Activated naive CD8-positive, alpha-beta T cell treated with anti-CD3 and anti-CD28 coated beads, Interleukin-2, amount 50 U/mL, for 24 hours (primary cell): ENCODE results near the gene PHYHIPL.
"Not testable (repeated sequence)": the region's sequence is repeated elsewhere in the genome, so short reads cannot be mapped to it uniquely, and the experiment has no call there.

Source experiments
- ATAC-seq: fragments of 150-1000 bp; cut with Tn5 transposase; one replicate; pipeline ENCODE4 v1.10.0; 2021
- DNase-seq: peaks from one replicate; pipeline ENCODE4 v3.0.0; 2021
- H3K27ac Mint-ChIP-seq: one replicate; pipeline ENCODE4 v1.8.0; 2021; ENCODE audit warnings: mild to moderate bottlenecking, mixed read lengths
- H3K27me3 Mint-ChIP-seq: one replicate; pipeline ENCODE4 v1.8.0; 2021; ENCODE audit warnings: mixed read lengths
- H3K36me3 Mint-ChIP-seq: one replicate; pipeline ENCODE4 v1.8.0; 2021; ENCODE audit warnings: low read depth, mixed read lengths
- H3K4me1 Mint-ChIP-seq: one replicate; pipeline ENCODE4 v1.8.0; 2021; ENCODE audit warnings: mixed read lengths
- H3K4me3 Mint-ChIP-seq: one replicate; pipeline ENCODE4 v1.8.0; 2021; ENCODE audit warnings: mild to moderate bottlenecking, moderate library complexity, mixed read lengths
- H3K9me3 Mint-ChIP-seq: one replicate; pipeline ENCODE4 v1.8.0; 2021; ENCODE audit warnings: mixed read lengths

PHYHIPL gene

GRCh38 chr10:59175538-59176240 is 754 bp upstream of the PHYHIPL start:
- Mint-ChIP-seq H3K4me3 (no peak overlapping the region), H3K36me3 (peaks cover 2% of the 10 kb centered on the region), H3K9me3 (peaks cover 6% of the 10 kb centered on the region), H3K4me1 (peaks cover 3% of the 10 kb centered on the region), H3K27me3 (peaks cover 30% of the 10 kb centered on the region), H3K27ac (no peak overlapping the region)
- DNase-seq = no peak
- ATAC-seq = no peak

GRCh38 chr10:59177031-59177797 is 771 bp downstream of the PHYHIPL start:
- H3K4me1 Mint-ChIP-seq = peaks cover 3% of the 10 kb centered on the region
- no peak overlapping the region for H3K4me3 Mint-ChIP-seq
- H3K9me3 Mint-ChIP-seq = peaks cover 6% of the 10 kb centered on the region
- peaks cover 30% of the 10 kb centered on the region for H3K27me3 Mint-ChIP-seq
- H3K36me3 Mint-ChIP-seq = peaks cover 2% of the 10 kb centered on the region
- ATAC-seq = no peak
- no peak overlapping the region for H3K27ac Mint-ChIP-seq
- no peak for DNase-seq

DNA sequence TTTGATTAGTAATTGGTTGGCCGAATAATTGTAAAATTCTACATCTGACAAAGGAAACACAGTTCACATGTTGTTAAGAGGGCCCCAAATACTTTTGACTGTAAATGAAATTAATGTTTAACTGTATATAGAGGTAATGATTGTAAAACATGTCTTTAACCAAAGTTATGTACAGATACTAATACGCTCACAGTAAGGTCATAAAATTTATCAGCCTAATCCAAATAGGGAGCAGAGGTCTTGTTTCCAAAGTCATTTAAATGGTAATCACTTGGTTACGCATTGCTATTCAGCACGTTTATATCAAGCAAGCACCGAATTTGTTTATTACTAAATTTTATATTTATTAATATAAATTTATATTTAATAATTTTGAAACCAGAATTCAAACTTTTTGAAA is 1.4 kb downstream of the PHYHIPL start:
- no peak overlapping the region for H3K27ac Mint-ChIP-seq
- H3K36me3 Mint-ChIP-seq = peaks cover 2% of the 10 kb centered on the region
- H3K4me1 Mint-ChIP-seq = peaks cover 3% of the 10 kb centered on the region
- H3K4me3 Mint-ChIP-seq = no peak overlapping the region
- peaks cover 30% of the 10 kb centered on the region for H3K27me3 Mint-ChIP-seq
- DNase-seq (no peak), ATAC-seq (no peak)
- peaks cover 6% of the 10 kb centered on the region for H3K9me3 Mint-ChIP-seq

GRCh38 chr10:59179068-59179467 is 2.6 kb downstream of the PHYHIPL start:
- peaks cover 2% of the 10 kb centered on the region for H3K36me3 Mint-ChIP-seq
- ATAC-seq = no peak
- H3K9me3 Mint-ChIP-seq = peaks cover 6% of the 10 kb centered on the region
- H3K4me1 Mint-ChIP-seq = peaks cover 3% of the 10 kb centered on the region
- peaks cover 30% of the 10 kb centered on the region for H3K27me3 Mint-ChIP-seq
- H3K27ac Mint-ChIP-seq = no peak overlapping the region
- DNase-seq = no peak
- H3K4me3 Mint-ChIP-seq = no peak overlapping the region

DNA sequence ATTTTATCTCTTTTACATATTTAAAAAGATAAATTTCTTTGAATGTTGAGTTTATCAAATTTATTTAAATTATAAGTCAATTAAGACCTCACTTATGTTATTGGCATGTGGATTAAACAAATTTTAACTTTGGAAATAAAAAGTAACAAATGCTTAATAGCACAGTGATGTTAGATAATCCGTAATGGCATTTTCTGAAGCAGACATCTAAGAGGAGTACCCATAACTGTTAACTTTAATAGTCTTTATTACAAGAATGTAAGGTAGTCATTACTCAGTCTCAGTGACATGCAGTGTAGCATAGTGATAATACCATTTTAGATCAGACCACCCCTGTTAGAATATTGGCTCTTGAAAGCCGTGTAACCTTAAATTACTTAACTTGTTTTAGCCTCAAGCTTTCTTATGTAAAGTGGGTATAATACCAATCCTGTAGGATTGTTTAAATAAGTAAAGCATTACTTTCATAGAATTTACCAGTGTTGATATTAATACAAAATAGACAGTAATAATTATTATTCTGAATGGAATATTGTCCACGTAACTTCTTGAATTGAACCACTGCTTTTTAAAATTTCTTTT is 4.3 kb downstream of the PHYHIPL start:
- H3K36me3 Mint-ChIP-seq = peaks cover 2% of the 10 kb centered on the region
- H3K4me3 Mint-ChIP-seq = no peak overlapping the region
- H3K9me3 Mint-ChIP-seq = peaks cover 6% of the 10 kb centered on the region
- H3K27ac Mint-ChIP-seq = no peak overlapping the region
- H3K4me1 Mint-ChIP-seq = peaks cover 3% of the 10 kb centered on the region
- ATAC-seq = no peak
- no peak for DNase-seq
- H3K27me3 Mint-ChIP-seq = peaks cover 16% of the 10 kb centered on the region

- Mint-ChIP-seq H3K27me3 (peaks cover 11% of the 10 kb centered on the region), H3K4me3 (no peak overlapping the region), H3K9me3 (peaks cover 9% of the 10 kb centered on the region), H3K27ac (no peak overlapping the region), H3K36me3 (peaks cover 2% of the 10 kb centered on the region), H3K4me1 (peaks cover 3% of the 10 kb centered on the region)
- no peak for DNase-seq
- no peak for ATAC-seq
Observed at GRCh38 chr10:59181668-59182067, 5.2 kb downstream of the PHYHIPL start.

- DNase-seq (no peak), ATAC-seq (no peak)
- Mint-ChIP-seq H3K4me3 (no peak overlapping the region), H3K9me3 (peaks cover 4% of the 10 kb centered on the region), H3K36me3 (no peaks in the 10 kb centered on the region), H3K27me3 (no peaks in the 10 kb centered on the region), H3K4me1 (no peaks in the 10 kb centered on the region), H3K27ac (no peak overlapping the region)
Observed at GRCh38 chr10:59190332-59190731, 13.9 kb downstream of the PHYHIPL start.

DNA sequence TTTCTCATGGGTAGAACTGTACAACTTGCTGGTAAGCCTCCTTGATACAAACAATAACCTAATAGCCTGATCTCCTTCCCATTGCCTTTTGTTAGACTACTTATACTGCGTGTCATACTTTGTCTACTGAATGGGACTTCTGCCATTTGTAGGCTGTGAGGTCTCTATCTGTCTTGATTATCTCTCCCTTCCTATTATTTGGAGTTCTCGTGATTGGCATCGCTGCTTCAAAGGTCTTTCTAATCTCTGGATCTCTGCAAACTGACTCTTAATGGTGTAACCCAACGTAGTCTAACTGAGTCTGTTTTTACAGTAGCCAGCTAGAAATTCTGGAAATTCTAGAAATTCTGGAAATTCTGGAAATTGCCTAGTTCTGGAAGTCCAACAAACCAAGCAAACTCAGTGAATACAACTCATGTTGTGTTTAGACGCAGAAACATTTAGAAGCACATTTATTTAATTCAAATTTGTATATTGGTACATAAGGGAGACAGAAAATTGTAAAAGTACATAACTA is 29.8 kb downstream of the PHYHIPL start:
- H3K27me3 Mint-ChIP-seq = no peaks in the 10 kb centered on the region
- DNase-seq = no peak
- no peak for ATAC-seq

DNA sequence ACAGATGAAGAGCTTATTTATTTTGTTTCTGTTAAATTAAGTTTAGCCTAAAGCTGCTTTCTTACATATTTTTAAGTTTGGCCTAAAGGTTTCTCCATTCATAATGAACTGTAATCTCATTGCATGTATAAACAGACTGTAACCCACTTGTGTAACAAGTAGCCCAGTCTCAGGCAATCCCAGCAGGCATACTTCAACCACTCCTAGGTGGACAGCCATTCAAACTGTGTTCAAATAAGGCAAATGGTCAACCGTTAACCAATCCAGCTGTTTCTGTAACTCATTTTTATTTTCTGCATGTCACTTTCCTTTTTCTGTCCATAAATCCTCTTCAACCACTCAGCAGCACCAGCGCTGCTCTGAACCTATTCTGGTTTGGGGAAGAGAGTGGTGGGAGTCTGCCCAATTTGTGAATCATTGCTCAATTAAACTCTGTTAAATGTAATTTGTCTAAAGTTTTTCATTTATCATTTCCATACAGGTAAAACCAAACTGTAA is 35.9 kb downstream of the PHYHIPL start:
- ATAC-seq (no peak), DNase-seq (no peak)
- no peak overlapping the region for H3K4me3 Mint-ChIP-seq
- no peaks in the 10 kb centered on the region for H3K36me3 Mint-ChIP-seq
- H3K4me1 Mint-ChIP-seq = no peaks in the 10 kb centered on the region
- no peak overlapping the region for H3K27ac Mint-ChIP-seq
- no peaks in the 10 kb centered on the region for H3K27me3 Mint-ChIP-seq
- H3K9me3 Mint-ChIP-seq = peaks cover 8% of the 10 kb centered on the region

More for the DNA sequence above, 29.8 kb downstream of the PHYHIPL start:
- Mint-ChIP-seq H3K9me3 (peaks cover 13% of the 10 kb centered on the region), H3K4me3 (no peak overlapping the region), H3K36me3 (no peaks in the 10 kb centered on the region), H3K4me1 (no peaks in the 10 kb centered on the region), H3K27ac (no peak overlapping the region)

- Mint-ChIP-seq H3K4me1 (no peaks in the 10 kb centered on the region), H3K9me3 (no peaks in the 10 kb centered on the region), H3K27me3 (no peaks in the 10 kb centered on the region), H3K27ac (no peak overlapping the region), H3K4me3 (no peak overlapping the region), H3K36me3 (no peaks in the 10 kb centered on the region)
- no peak for DNase-seq
- ATAC-seq = no peak
Observed at GRCh38 chr10:59214160-59214559, 37.7 kb downstream of the PHYHIPL start.

- H3K4me3 Mint-ChIP-seq = no peak overlapping the region
Observed at GRCh38 chr10:59216178-59216869, 39.9 kb downstream of the PHYHIPL start.

GRCh38 chr10:59222788-59223187 is 46.3 kb downstream of the PHYHIPL start:
- no peak overlapping the region for H3K27ac Mint-ChIP-seq
- no peak overlapping the region for H3K4me3 Mint-ChIP-seq
- DNase-seq = no peak
- no peaks in the 10 kb centered on the region for H3K36me3 Mint-ChIP-seq
- H3K4me1 Mint-ChIP-seq = no peaks in the 10 kb centered on the region
- H3K27me3 Mint-ChIP-seq = no peaks in the 10 kb centered on the region
- no peak for ATAC-seq
- H3K9me3 Mint-ChIP-seq = no peaks in the 10 kb centered on the region

More at GRCh38 chr10:59216178-59216869, 39.9 kb downstream of the PHYHIPL start:
- no peaks in the 10 kb centered on the region for H3K27me3 Mint-ChIP-seq
- no peak overlapping the region for H3K27ac Mint-ChIP-seq
- H3K9me3 Mint-ChIP-seq = no peaks in the 10 kb centered on the region
- ATAC-seq = no peak
- no peaks in the 10 kb centered on the region for H3K4me1 Mint-ChIP-seq
- no peaks in the 10 kb centered on the region for H3K36me3 Mint-ChIP-seq
- DNase-seq = no peak

GRCh38 chr10:59223597-59223996 is 47.2 kb downstream of the PHYHIPL start:
- not testable (repeated sequence) for H3K36me3 Mint-ChIP-seq, ATAC-seq, H3K9me3 Mint-ChIP-seq, DNase-seq, H3K4me3 Mint-ChIP-seq, H3K4me1 Mint-ChIP-seq, H3K27ac Mint-ChIP-seq, H3K27me3 Mint-ChIP-seq

- H3K27ac Mint-ChIP-seq = no peak overlapping the region
- H3K4me3 Mint-ChIP-seq = no peak overlapping the region
- no peaks in the 10 kb centered on the region for H3K9me3 Mint-ChIP-seq
- H3K27me3 Mint-ChIP-seq = no peaks in the 10 kb centered on the region
- H3K36me3 Mint-ChIP-seq = no peaks in the 10 kb centered on the region
- no peak for DNase-seq
- H3K4me1 Mint-ChIP-seq = no peaks in the 10 kb centered on the region
- ATAC-seq = no peak
Observed at GRCh38 chr10:59225211-59225610, 48.8 kb downstream of the PHYHIPL start.
